Retinal pigment epithelial cell (primary cell): ENCODE data around the gene HTR3D.

Experiments used
- DNase-seq: peaks from one replicate; pipeline ENCODE4 v3.0.0-alpha.2; 2010; ENCODE audit warnings: low read depth
- H3K4me3 ChIP-seq: 2 replicates; pipeline ENCODE4 v1.5.1; 2011; ENCODE audit warnings: mild to moderate bottlenecking, low read length, control low read depth, moderate library complexity
- CTCF ChIP-seq: conservative IDR thresholded peaks from 2 replicates; pipeline ENCODE4 v1.5.1; 2011; ENCODE audit warnings: low read depth, low read length, control low read depth, inconsistent platforms

The HTR3D gene

GRCh38 chr3:184008161-184008560 lies 23.4 kb upstream of the HTR3D start:
- DNase-seq, result peak; percentile 83
- no peak overlapping the region for H3K4me3 ChIP-seq
- TF ChIP-seq CTCF, result no peak

GRCh38 chr3:184011230-184011876 lies 20.2 kb upstream of the HTR3D start:
- H3K4me3 ChIP-seq, result no peak overlapping the region
- DNase-seq, result peak; percentile 37
- no peak for TF ChIP-seq CTCF

DNA sequence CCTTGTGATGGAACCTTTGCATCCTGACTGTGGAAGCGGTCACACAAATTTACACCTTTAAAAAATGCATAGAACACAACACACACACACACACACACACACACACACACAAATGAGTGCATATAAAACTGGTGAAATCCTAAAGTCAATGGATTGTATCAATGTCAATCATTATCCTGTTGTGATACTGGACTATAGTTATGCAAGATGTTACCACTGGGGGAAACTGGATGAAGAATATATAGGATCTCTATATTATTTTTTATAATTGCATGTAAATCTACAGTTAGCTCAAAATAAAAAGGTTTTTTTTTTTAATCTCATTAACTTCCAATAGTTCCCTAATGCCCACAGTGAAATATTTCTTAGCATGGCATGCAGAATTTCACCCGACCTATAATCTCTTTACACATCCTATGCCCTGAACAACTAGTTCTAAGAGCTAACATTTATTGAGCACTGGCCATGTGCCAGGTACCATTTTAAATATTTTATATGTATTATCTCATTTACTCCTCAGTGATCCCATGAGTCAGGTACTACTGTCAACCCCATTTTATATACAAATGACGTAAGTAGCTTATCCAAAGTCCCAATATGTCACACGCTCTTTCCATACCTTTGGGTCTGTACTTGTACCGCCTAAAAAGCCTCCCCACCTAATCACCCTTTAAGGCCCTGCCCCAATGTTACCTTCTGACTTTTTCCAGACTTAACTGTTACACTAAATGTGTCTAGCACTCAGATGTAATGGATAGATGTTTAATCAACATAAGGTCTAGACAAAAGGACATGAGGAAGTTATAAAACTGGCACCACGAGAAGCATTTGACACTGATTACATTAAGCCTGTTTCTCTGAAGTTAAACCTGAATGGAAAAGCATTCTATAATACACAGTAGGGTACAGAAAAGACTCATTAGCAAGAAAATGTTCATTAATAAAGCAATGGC lies 19.3 kb upstream of the HTR3D start:
- TF ChIP-seq CTCF, result no peak
- DNase-seq, result peak; percentile 73
- H3K4me3 ChIP-seq, result peak overlapping the region; percentile 1

GRCh38 chr3:184015381-184016019 lies 16.0 kb upstream of the HTR3D start:
- DNase-seq, result peak; percentile 67

GRCh38 chr3:184016169-184016570 lies 15.4 kb upstream of the HTR3D start:
- no peak for DNase-seq
- no peak for TF ChIP-seq CTCF

More at GRCh38 chr3:184015381-184016019, 16.0 kb upstream of the HTR3D start:
- peak overlapping the region; percentile 97 for H3K4me3 ChIP-seq
- TF ChIP-seq CTCF, result no peak

DNA sequence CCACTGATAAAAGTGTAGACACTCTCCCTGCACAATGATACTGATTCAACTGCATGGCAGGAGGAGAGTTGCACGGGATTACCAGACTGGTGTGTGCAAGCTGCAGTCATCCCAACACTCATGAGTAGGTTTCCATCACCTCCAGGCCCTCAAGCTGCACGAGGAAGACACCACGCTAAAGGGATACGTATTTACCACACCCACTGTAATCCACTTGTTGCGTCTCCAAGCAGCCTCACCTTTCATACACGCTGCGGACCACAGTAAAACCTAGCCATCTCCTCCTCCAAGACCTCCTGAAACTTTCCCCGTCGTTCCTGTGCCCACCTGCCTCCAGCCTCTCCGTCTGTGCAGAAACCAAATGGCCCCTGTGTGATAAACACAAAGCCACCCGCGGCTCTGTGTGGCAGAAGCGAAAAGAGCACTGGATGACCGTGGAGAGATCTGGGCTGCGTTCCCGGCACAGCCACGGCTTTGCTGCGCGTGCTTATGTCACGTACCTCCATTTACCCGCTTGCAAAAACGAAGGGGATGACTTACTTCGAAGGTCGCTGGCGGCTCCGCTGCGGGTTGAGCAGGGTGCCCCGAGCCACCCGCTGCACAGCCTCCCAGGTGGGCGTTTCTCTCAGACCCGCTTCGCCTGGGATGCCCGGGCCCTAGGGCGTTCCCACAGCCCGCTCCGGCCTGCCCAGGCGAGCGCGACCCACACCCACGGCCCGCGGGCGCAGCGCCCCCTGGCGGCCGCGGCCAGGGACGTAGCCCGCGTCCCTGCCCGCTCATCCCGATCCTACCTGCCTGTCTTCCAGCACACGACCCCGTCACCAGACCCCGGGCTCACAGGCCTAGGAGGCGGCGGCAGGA lies 14.5 kb upstream of the HTR3D start:
- peak overlapping the region; percentile 97 for H3K4me3 ChIP-seq
- DNase-seq, result no peak
- peak; percentile 60 for TF ChIP-seq CTCF

More at GRCh38 chr3:184016169-184016570, 15.4 kb upstream of the HTR3D start:
- peak overlapping the region; percentile 97 for H3K4me3 ChIP-seq
